GM18861 (cell line): ENCODE results near the gene SH3PXD2B.
A peak's percentile ranks its signal among the peaks of the same experiment; 100 is the strongest.
"Not testable (repeated sequence)": the region's sequence is repeated elsewhere in the genome, so short reads cannot be mapped to it uniquely, and the experiment has no call there.

Source experiments
- ATAC-seq: cut with Tn5 transposase; IDR thresholded peaks from one replicate; pipeline ENCODE4 v1.9.1; 2021; ENCODE audit not compliant: unreplicated experiment

Gene SH3PXD2B

DNA sequence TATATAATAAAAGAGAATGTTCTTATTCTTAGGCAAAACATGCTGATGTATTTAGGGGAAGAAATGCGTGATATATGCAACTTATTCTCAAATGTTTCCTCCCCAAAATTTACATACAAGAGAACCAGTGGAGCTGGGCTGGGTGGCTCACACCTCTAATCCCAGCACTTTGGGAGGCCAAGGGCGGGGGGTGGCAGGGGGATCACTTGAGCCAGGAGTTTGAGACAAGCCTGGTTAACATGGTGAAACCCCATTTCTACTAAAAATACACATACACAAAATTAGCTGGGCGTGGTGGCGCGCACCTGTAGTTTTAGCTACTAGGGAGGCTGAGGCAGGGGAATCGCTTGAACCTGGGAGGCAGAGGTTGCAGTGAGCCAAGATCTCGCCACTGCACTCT, 143.3 kb downstream of the SH3PXD2B start:
- ATAC-seq, result no peak

DNA sequence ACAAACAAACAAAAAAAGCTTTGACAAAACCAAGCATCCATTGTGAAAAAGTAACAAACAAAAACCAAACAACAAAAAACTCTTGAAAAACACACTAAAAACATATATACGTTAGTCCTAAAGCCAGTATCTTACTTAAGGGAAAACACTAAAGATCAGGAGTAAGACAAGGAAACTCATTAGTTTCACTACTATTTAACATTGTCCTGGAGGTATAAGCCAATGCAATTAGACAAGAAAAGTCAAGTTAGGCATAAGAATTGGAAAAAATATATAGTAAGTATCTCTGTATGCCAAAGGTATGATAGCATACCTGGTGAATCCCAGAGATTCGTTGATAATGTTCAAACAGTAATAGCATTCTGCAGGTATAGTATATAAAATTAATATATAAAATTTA, 148.9 kb downstream of the SH3PXD2B start:
- ATAC-seq, result no peak

DNA sequence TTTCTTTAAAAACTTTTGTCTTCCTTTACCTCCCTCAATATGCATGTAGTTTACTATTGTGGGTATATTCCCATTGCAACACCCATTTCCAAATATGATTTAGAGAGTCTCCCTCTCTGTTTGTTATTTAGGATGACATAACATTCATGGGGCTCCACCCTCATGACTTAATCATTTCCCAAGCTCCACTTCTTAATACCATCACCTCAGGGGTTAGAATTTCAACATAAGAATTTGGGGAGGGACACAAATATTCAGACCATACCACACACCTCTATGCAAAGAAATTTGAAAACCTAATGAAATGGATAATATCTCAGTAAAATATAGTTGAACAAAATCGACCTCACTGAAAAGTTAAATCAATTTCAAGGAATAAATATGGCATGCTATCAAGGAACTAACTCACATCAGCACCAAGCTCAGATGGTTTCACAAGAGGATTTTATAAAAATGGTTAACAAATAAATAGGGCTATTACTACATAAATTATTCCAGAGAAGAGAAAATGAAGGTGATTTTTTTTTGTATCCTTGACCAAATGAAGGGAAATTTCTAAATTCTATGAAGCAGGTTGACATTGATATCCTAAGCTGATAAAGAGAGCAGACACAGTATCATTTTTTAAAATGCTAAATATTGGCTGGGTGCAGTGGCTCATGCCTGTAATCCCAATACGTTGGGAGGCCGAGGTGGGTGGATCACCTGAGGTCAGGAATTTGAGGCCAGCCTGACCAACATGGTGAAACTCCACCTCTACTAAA, 150.6 kb downstream of the SH3PXD2B start:
- no peak for ATAC-seq

DNA sequence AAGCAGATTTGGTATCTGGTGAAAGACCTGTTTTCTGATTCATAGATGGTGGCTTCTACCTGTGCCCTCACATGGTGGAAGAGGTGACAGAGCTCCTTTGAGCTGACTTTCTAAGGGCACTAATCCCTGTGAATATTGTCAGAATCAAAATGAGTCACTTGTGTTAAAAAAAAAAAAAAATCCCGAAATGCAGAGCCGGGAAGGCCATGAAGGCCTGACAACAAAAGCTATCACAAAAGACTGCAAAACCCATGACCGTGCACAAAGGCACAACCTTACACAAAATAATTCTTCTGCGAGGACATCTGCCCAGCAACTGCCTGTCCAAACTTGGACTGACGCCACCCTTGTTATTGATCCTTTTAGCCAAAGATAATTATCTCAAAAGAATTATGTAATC, 151.2 kb downstream of the SH3PXD2B start:
- no peak for ATAC-seq

DNA sequence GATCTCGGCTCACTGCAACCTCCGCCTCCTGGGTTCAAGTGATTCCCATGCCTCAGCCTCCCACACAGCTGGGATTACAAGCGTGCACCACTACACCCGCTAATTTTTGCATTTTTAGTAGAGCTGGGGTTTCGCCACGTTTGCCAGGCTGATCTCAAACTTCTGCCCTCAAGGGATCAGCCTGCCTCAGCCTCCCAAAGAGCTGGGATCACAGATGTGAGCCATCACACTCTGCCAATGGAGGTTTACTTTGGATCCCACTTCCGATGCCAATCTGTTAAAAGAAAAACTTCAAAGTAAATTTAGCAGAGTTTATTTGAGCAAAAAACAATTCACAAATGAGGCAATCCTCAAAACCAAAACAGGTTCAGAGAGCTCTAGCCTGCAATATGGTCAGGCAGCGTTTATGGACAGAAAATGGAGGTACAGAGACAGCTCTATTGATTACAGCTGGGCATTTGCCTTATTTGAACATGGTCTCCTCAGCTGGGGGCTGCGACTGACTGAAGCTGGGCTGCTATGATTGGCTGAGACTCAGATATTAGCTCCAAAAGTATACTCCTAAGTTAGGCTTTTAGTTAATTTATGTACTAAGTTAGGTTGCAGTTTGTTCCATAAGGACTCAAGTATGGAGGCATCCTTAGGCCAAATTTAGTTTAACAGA, 152.1 kb downstream of the SH3PXD2B start:
- ATAC-seq, result no peak

DNA sequence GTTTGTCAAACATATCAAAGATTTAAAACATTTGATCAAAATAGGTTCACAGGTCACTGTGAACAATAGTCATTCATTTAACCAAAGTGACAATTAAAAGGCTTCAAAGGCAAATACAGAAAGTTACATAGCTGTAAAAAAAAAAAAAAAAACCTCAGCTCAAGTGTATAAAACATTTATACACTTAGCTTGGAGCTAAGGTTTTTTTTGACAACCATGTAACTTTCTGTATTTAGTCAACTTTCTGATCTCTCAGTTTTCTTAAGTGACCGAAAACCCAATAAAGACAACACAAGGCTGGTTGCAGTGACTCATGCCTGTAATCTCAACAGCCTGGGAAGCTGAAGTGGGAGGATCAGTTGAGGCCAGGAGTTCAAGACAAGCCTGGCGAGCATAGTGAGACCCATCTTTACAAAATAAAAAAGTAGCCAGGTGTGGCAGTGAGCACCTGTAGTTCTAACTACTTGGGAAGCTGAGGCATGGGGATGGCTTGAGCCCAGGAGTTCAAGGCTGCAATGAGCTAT, 154.3 kb downstream of the SH3PXD2B start:
- no peak for ATAC-seq

DNA sequence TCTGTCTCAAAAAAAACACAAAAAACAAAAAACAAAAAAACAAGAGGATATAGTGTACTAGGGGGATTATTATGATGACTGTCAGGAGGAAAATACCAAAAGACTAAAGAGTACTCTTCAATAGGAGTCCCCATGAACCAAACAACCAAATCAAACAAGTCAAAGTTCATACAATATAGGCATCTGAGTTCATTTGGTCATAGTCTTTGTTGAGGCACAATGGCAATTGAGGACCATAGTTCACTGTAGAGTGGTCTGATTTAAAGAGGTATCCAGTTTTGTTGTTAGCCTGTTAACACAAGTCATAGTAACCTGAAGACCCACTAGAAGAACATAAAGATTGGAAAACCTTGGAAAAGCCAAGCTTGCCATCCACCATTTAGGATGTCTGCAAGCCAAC, 159.5 kb downstream of the SH3PXD2B start:
- ATAC-seq, result no peak

DNA sequence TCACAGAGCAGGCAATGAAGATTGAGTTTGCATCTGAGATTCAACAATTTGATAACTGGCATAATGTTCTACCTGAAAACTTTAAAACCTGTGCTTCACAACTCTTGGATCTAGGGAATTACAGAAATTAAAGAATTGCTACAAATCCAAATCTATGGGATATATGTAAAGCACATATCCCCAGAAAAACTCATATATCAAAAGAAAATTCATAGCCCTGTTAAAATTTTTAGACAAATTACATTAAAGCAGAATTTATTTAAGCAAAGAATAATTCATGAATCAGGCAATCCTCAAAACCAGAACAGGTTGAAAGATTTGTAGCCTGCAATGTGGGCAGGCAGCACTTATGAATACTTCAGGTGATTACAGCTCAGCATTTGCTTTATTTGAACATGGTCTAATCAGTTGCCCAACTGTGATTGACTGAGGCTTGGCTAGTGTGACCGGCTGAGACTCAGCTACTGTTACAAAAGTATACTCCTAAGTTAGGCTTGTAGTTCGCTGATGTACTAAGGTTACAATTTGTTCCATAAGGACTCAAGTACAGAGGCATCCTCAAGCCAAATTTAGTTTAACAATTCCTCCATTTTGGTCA, 160.5 kb downstream of the SH3PXD2B start:
- no peak for ATAC-seq

DNA sequence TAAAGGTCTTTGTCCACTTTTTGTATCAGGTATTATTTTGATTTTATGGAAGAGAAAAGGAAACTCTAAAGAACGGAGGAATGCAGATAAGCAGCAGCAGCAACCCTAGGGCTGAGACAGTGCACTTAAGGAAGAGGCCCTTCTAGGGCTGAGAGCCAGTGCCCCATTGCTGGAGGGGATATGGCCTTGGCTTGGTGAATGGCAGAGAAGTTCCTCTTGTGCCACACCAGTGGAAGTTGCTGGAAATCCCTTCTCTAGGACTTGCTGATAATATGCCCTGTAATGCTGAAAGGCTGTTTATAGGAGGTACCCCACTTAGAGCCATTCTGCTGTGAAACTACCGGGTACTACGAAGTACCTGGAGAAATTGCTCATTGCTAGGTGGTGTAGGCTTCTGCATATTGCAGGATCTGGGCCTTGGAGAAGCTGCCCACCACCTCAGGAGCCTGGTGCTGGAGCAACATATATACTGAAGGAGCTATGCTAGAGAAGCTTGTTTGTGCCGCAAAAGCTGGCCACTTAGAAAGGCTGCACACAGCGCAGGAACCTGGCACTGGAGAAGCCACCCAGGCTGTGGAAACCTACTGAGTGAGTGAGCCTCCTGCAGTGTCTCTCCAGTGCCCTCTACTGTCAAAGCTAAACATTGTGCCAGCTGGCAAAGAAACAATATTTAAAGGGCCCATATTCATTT, 161.1 kb downstream of the SH3PXD2B start:
- peak; percentile 93 for ATAC-seq

DNA sequence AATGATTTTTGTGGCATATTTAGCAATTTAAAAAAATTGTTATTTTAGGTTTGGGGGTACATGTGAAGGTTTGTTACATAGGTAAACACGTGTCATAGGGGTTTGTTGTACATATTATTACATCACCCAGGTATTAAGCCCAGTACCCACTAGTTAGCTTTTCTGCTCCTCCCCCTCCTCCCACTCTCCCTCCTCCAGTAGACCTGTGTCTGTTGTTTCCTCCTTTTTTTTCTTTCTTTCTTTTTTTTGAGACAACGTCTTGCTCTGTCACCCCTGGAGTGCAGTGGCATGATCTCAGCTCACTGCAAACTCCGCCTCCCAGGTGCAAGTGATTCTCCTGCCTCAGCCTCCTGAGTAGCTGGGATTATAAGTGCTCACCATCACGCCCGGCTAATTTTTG, 162.5 kb downstream of the SH3PXD2B start:
- ATAC-seq, result not testable (repeated sequence)

DNA sequence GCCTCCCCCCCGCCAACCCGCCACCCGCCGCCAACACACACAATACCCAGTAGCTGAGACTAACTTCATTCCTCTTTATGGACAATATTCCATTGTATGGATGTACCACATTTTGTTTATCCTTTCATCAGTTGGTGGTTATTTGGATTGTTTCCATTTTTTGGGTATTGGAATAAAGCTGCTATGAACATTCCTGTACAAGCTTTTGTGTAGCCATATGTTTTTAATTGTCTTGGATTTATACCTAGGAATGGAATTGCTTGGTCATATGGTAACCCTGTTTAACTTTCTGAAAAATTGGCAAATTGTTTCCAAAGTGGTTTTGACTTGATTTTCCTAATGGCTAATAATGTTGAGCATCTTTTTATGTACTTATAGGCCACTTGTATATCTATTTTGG, 165.9 kb downstream of the SH3PXD2B start:
- ATAC-seq, result no peak

DNA sequence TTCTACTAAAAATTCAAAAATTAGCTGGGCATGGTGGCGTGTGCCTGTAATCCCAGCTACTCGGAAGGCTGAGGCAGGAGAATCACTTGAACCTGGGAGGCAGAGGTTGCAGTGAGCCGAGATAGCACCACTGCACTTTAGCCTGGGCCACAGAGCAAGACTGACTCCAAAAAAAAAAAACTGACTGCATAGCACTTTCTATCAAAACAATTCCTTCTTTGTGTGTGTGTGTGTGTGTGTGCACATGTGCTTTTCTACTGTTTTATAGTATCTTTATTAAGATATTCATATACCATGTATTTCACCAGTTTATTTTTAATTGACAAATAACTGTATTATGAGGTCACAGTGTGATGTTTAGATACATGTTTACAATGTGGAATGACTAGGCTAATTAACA, 167.2 kb downstream of the SH3PXD2B start:
- ATAC-seq, result not testable (repeated sequence)

DNA sequence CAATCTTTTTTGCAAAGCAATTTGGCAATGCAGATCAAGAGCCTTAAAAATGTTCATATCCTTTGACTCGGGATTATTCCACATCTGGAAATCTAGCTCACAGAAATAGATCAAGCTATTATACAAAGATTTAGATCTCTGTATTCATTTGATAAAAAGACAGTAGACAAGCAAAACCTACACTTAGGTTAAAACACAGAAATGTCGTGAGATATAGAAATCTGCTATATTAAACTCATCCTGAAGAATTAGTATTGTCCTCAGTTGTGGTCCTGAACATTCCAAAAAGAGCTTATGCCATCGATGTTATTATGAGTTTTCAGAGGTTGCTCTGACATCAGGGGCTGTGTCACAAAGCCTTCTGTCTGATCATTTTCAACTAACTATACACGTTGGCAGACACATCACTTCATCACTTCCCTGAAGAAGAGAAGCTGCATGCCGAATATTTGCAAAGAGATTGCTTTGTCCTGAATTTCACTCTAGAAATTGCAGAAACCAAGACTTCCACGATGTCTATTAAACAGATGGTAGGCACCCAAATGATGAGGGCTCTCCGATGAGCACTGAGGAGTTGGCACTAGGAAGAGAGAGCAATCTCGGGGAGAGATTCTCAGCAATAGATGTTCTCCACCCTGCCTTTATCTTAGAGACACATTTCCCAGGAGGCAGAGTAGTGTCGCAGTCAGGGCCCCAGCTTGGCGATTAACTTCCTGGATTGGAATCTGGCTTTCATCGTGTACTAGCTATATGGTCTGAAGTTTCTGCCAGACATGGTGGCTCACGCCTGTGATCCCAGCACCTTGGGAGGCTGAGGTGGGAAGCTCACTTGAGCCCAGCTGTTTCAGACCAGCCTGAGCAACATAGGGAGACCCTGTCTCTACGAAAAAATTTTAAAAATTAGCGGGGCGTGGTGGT, 168.8 kb downstream of the SH3PXD2B start:
- ATAC-seq, result no peak

DNA sequence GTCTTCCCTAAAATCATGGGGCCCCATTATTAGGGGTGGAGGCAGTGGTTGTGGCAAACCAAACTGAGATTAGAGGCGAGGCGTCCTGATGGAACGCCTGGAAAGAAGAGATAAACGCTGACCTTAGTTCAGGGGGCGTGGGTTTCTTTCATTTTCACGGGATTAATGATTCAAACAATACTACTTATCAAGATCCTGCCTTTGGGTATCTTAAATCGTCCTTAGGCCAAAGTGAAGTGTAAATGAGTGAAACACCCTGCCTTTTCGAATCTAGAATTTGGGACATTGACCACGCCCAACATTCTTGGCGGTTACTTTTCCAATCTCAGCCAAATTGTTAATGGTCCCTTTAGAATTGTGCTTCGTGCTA, 169.7 kb downstream of the SH3PXD2B start:
- ATAC-seq, result no peak

DNA sequence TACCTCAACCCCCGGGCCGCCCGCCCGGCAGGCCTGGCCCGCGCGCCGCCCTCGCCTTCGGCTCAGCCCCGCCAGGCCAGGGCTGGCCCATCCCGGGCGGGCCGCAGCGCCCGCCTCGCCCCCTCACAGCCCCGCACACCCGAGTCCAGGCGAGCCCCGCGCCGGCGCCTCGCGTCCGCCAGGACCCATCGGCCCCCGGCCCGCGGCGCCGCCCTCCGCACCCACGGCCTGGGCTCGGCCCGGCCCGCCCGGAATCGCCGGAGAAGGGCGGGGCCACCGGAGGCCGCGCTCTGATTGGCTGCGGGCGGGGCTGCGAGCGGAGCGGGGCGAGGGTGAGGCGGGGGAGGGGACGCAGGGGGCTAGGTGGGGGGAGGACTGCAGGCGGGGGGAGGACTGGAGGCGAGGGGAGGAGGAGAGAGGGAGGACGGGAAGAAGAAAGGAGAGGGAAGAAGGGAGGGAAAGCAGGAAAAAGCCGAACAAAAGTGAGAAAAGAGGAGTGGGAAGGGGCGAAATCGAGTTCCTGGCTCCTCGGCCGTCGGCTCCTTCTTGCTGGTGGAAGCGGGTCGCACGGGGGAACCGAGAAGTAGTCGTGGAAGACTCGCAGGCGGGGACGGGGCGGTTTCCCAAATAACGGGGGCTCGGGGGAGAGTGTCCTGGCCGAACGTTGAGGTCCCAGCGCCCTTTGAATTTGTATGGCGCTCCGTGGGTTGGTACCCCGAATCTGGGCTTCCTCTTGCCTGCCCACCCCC, 170.3 kb downstream of the SH3PXD2B start:
- ATAC-seq, result peak; percentile 64

DNA sequence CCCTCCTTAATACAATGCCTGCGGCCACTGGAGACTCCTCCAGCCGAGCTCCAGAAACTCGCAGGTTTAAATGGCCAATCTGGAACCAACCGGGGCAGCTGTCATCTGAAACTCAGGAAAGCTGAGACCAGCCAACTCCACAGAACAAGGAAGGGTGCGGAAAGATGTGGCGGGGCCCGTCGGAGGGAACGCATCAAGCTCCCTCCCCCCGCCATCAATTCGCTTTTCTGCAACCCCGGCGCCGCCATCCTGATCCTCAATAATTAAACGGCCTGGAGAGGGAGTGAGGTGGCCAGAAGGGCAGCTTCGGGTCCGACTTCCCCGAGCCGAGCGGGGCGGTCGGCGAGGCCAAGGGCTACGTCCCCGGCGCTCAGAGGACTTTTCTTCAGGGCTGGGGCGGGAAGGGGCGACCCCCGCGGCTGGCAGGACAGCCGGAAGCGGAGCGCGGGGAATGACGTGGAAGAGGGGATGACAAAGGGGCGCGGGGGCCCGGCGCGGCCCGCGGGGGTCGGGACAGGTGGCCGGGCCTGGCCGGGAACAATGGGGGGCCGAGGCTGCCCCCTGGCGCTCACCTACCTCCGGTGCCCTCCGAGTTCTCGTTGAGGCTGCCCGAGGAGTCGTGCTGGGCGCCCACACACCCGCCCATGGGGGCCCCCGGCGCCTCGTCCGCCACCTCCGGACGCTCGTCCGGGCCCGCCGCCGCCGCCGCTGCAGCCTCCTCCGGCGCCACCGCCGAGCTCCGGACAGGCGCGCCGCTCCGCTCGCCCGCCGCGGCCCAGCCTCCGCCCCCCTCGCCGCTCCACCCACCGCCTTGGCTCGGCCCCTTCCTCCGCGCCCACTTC, 171.1 kb downstream of the SH3PXD2B start, which contains the start of gene UBTD2:
TSS of gene UBTD2 (minus strand) at position 745 of the 842 bp plus-strand sequence. CDS start at position 646, 99 bp downstream.
- peak; percentile 77 for ATAC-seq

DNA sequence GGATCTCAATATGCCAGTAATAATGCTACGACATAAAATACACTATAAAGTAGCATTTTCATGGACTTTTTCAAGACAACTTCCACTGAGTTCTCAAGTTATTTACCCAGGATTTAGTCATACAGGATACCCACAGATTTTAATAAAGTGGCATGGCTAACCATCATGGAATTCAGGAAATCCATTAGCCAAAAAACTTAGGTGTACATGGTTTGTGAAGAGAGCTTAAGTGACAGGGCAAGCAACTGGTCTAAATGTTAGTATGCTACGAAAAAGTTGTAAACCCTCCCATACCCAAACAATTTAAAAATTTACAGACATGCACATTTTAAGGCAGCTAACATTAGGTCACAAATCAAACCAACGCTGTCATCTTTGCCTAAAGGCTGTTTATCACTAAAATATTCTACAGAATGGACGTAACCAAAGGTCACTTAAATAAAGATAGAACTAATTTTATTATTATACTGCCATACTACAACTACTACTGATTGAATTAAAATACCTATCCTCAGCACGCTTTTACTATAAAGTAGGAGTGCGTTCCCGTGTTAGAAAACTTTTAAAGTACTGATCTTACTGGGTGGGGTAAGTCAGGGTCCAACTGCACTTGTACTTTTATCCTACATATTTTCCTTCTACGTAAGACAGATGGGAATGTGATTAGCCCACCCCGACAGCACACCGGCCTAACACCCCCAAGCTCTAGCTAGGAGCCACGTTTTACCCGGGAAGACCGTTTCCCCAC, 171.9 kb downstream of the SH3PXD2B start:
- ATAC-seq, result no peak

DNA sequence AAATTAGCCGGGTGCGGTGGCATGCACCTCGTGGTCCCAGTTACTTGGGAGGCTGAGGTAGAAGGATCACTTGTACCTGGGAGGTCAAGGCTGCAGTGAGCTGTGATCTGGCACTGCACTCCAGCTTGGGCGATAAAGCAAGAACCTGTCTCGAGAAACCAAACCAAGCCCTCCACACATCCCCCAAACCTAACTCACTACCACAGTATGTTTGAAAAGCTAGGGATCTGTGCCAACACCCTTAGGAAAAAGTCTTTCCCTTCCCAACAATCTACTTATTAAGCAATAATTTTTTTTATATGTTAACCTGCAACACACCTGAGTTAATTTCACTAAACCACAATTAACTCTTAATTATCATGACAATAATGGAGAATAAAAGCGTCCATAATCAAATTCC, 173.0 kb downstream of the SH3PXD2B start:
- no peak for ATAC-seq
